ENCODE measurements around the gene LRRC9.
"Not testable (repeated sequence)": the region's sequence is repeated elsewhere in the genome, so short reads cannot be mapped to it uniquely, and the experiment has no call there.

The LRRC9 gene

GRCh38 chr14:59959668-59960067 is 39.7 kb downstream of the LRRC9 start:
- no peak for DNase-seq

DNA sequence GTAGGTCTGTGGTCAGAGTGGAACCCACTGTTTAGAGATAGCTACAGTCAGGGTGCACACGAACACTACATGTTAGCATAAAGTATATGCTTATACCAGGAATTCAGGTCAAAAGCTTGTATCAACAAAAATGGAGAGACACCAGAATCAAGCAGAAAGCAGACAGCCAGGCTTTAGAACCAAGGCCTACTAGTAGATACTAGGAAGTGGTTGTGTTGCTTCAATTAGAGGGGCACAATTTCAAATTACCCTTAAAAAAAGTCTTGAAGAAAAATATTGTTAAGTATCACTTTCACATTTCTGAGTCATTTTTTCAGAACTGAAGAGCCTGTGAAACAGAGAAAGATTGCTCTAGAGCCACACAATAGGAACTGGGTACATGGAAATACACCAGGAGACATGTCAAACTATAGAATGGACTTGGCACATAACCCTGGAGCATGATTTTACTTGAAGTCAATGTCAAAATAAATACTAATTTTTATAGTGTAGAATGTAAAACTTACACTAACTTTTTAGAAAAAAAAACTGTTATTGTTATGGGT is 41.6 kb downstream of the LRRC9 start:
- DNase-seq, result no peak

- DNase-seq, result no peak
These were observed 44.5 kb downstream of the LRRC9 start for GRCh38 chr14:59964251-59965007.

GRCh38 chr14:59969319-59969718 is 49.4 kb downstream of the LRRC9 start:
- no peak for DNase-seq

- no peak for DNase-seq
These were observed 61.6 kb downstream of the LRRC9 start for GRCh38 chr14:59981564-59981963.

DNA sequence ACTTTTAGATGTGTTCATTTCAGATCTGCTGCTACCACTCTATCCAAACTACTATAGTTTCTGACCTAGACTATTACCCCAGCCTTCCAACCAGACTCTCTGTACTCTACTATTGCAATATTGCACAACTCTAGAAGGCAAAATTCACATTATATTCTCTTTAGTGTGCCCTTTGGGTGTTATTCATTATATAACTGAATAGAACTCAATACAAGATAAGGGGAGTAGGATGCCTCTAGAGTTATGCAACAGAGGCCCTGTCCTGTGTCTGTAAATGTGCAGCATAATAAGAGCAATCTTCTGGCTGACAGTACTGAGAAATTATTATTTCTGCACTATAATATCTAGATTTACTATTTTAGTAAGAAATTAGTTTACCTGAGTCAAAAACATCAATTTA is 63.1 kb downstream of the LRRC9 start:
- DNase-seq, result no peak

DNA sequence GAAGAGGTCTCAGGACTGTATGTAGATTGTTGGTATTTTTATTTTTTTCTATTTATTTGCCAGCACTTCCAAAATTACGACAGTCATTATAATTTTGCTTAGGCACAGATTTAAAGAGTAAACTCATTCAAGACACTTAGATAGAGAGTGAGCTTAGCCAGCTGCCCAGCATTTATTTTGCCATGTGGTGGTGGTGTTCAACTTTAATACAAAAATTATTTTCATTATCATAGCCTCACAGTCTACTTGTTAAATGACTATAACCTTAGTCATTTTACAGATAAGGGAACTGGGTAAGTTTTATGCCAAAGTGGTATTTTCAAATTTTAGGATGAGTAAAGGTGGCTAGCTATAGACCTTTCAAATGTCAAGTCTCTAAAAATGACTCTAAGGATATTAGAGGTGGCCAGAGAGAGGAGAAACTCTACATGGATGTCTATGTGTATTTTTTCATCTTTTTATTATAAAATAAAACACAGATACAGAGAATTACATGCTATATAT is 66.7 kb downstream of the LRRC9 start:
- no peak for DNase-seq

- DNase-seq, result no peak
These were observed 77.5 kb downstream of the LRRC9 start for GRCh38 chr14:59997449-59997848.

DNA sequence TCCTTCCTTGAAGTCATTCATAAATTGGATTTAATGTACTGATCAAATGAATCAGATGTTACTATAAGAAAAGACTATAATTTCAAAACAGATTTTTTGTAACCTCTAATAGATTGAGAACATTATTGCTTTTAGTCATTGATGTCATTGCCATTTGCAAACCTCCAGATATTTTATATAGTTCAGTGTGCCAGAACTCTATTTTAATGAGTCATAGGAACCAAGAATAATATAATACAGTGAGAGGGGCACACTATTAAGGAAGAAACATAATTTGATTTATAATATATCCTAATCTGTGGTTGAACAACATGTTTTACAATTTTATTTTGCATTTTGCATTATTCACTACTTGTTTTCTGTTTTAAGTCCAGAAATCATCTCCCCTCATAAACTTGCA is 78.0 kb downstream of the LRRC9 start:
- DNase-seq, result no peak

DNA sequence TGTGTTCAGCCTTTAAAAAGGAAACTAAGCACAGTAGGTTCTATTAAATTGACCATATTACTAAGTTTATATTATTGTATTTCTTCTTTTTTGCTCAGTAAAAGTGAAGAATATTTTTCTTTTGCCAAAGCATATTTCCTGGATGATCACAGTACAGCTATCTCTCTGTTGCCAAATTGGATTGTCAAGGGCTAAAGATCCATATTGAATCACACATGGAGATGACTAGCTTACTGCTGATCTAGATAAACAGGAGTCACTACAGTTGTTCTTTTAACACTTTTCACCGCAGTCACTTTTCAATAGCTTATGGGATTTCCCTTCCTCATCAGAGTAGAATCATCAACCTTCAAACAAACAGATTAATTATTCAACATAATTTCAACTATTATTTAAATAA is 78.6 kb downstream of the LRRC9 start:
- DNase-seq, result no peak

DNA sequence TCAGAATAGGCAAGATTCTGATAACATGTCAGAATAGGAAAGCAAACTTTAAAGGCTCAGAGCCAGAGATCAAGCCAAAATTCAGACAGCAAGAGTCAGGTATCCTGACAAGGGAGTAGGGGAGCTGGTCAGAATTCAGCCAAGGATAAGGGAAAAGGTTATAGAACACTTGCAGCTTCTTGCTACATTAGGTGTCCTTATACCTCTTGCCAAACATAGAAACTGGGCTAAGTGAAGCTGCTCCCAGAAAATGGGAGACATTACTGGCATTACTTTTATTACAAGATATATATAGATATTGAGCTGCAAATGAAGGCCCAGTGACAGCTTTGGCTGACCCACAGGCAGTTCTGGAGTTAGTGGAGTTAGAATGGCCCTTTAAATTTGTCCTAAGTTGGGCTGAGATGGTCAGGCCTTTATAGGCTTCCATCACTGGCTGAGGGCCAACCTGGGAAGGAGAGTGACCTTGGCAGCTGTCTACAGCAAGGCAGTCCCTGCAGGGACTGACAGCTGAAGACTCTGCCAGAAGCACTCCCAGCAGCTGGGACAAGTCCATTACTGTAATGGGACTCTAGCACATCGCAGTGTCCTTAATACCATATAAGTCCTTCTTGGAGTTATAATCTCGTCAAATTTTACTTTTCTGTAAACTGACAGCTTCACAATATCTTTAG is 83.0 kb downstream of the LRRC9 start:
- DNase-seq, result no peak

DNA sequence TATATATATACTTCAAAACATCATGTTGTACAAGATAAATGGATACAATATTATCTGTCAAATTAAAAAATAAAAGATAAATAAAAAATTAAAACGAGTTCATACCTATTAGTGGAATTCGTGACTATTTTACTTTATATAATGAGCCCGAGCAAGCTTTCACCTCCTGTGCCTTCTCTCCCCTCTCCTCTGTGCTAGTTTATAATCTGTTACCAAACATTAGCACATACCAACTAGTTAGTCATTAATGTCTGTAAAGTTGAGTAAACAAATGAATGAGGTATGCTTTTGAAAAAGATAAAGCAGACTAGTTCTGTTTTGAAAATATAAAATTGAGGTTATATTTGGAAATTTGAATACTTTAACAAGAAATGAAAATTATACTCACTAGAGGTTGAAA is 84.0 kb downstream of the LRRC9 start:
- DNase-seq, result no peak

DNA sequence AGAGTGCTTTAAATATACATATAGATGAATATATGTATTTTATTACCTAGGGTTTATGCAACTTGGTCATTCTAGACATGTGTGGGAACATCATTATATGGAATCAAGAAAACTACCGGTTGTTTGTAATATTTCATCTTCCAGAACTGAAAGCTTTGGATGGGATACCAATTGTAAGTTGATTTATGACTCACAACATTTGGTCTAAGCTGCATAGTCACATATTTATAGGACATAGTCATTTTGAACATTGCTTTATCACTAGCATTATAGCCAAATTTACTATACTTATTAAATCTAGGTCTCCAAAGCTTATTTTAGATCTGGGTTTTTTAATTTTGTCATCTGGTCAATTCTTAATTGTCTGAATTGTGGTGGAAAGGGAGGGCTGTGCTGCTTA is 88.1 kb downstream of the LRRC9 start:
- no peak for DNase-seq

GRCh38 chr14:60010263-60010662 is 90.3 kb downstream of the LRRC9 start:
- not testable (repeated sequence) for DNase-seq

- no peak for DNase-seq
These were observed 94.5 kb downstream of the LRRC9 start for GRCh38 chr14:60014402-60014801.

- DNase-seq, result no peak
These were observed 101.7 kb downstream of the LRRC9 start for GRCh38 chr14:60021619-60022018.

- DNase-seq, result no peak
These were observed 105.6 kb downstream of the LRRC9 start for GRCh38 chr14:60025571-60025970.

GRCh38 chr14:60035177-60035576 is 115.2 kb downstream of the LRRC9 start:
- DNase-seq, result no peak

- not testable (repeated sequence) for DNase-seq
These were observed 128.0 kb downstream of the LRRC9 start for GRCh38 chr14:60047976-60048375.

DNA sequence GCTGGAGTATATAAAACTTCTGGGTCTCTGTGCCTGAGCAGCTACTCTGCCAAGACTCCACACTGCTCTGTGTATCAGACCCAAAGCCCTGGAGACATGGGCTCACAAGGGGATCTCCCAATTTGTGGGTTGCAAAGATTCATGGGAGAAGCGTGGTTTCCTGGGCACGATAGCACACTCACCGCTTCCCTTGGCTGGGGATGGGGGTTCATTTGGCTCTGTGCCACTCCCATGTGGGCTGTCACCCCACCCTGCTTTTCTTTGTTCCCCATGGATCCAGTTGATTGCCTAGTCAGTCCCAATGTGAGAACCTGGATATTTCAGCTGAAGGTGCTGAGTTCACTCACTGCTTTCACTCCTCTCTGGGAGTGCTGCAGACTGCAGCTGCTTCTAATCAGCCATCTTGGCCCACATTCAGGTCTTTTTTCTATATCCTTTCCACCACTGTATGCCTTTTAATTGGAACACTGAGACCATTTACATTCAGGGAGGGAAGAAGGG is 131.8 kb downstream of the LRRC9 start:
- DNase-seq, result no peak

- DNase-seq, result no peak
These were observed 138.1 kb downstream of the LRRC9 start for GRCh38 chr14:60058087-60058486.

- no peak for DNase-seq
These were observed 141.4 kb downstream of the LRRC9 start for GRCh38 chr14:60061371-60061770.

DNA sequence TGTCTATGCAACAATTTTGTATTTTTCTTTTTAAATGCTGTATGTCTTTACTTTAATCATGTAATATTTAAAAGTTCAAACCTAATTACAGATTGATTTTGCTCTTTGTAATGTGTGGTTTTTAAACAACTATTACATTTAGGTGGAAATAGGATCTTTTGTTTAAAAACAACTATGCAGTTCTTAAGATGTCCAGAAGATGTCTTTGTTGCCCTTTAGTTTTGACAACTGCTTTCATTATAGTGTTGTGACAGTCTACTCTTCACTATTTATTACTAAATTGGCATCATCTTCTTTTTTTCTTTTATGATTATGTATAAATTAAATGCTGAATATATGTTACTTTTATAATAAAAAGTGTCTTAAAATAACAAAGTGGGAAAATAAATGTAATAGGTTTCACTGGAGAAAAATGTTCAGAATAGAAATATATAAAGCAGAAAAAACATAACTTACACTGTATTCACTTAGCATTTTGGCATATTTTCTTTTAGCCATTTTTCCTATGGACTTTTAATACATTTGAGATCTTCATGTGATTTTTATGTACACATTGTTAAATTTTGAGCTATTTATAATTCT is 144.6 kb downstream of the LRRC9 start:
- no peak for DNase-seq

DNA sequence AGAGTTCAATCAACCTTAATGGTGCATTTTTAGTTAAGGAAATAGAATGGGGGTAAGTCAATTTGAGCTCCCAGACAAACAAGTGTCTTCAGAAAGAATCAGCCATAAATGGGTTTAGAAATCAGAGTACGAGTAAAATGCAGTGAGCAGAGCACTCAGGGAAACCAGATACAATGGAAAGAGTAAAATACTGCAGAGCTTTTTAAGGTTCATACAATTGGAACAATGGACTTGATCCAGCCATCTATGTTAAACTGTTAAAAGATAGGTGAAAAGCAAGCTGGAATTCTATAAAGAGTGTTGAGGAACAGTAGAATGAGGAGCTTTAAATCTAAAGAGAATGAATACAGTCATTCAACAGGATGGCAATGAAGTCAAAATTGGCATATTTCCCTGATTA is 147.9 kb downstream of the LRRC9 start:
- no peak for DNase-seq
